ENCODE measurements around the gene SCGB2B2.
A peak's percentile ranks its signal among the peaks of the same experiment; 100 is the strongest.
"Not testable (repeated sequence)": the region's sequence is repeated elsewhere in the genome, so short reads cannot be mapped to it uniquely, and the experiment has no call there.

SCGB2B2 gene

DNA sequence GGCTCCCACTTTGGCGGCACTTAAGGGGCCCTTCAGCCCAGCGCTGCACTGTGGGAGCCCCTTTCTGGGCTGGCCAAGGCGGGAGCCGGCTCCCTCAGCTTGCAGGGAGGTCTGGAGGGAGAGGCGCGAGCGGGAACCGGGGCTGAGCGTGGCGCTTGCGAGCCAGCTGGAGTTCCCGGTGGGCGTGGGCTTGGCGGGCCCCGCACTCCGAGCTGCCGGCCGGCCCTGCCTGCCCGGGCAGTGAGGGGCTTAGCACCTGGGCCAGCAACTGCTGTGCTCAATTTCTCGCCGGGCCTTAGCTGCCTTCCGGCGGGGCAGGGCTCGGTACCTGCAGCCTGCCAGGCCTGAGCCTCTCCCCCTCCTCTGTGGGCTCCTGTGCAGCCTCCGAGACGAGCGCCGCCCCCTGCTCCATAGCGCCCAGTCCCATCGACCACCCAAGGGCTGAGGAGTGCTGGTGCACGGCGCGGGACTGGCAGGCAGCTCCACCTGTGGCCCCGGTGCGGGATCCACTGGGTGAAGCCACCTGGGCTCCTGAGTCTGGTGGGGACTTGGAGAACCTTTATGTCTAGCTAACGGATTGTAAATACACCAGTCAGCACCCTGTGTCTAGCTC, 8.8 kb downstream of the SCGB2B2 start:
- DNase-seq: not testable (repeated sequence)

DNA sequence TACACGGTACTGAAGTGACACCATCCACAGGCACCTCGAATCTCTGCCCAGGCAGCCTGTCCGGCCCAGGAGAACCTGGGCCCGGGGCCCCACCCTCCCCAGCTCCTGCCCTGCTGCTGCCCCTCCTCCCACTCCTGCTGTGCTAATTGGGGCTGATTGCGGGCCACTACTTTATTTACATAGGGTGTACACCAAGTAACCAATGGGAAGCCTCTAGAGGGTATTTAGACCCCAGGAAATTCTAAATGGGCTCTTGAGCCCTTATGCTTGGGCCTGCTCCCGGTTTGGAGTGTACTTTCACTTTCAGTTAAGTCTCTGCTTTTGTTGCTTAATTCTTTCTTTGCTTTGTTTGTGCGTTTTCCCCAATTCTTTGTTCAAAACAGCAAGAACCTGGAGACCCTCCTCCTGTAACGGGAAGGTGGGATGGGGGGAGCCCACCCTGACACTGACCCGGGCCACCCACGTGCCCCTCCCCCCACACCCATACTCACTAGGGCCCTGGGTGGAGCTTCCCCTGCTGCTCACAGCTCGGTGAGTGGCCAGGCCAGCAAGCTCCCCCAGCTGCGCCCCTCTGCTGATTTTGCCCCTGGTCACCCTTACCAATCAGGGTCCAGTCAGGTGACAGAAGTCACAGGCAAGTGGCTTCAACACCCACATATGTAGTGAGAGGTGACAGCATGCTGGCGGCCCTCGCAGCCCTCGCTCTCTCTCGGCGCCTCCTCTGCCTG, 9.4 kb downstream of the SCGB2B2 start:
- peak; percentile 41 for DNase-seq

DNA sequence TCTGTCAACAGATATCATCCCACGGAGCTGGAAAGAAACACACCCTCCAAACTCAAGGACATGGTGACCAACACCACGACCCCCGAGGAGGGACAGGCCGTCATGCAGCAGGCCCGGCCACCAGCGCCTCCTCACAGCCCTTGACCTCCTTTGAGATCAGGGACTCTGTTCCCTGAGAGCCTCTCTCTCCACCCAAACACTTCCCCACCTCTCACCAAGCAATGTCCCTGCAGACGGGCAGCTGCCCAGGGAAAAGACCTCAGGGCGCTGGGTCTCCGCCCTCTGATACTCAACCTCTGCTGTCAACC, 10.0 kb downstream of the SCGB2B2 start:
- no peak for DNase-seq

DNA sequence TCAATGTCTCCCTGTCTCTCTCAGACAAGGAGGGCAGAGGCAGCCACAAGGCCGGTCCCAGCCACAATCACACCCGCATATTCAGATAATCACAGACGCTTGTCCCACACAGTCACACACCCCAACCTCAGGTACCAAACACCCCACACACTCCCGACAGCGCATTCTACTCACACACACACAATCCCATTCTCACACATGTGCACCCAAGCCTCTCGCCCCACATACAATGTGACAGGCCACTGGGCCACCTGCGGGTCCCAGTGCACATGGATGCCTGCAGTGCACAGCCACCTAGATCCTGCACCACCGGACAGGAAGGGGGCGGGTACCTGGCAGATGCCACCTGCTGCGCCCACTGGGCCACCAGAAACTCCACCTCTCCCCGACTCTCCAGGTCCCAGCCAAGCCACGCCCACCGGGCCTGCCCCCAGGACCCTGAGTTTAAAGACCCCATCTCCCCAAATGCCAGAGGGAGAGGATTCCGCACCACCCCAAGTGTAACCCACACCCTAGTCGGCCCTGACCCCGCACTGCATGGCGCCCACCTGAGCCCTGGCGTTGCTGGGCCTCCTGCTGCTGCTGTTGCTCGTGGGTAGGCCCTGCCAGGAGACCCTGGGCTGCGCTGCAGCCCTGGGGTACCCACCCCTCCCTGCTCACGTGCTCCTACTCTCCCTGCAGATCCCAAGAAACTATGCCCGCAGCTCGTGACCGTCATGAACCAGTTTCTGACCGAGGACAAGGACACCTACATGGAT, 10.6 kb downstream of the SCGB2B2 start:
- DNase-seq: no peak

DNA sequence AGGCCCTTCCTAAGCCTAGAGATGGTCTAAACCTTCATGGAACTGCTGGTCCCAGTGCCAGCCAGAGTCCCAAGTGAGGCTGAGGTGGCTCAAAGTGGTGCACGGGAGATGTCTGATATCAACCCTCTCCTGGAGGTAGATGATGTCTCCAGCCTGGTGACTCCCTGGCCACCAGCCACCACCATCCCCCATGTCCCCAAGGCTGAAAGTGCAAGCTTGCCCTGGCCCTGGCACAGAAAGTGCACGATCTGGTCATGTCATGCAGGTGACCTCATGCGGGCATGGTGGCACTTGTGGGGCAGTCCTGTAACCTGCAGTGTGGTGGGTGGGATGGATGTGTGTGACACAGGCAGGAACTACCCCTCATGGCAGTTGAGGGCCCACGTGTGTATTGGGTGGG, 11.7 kb downstream of the SCGB2B2 start:
- not testable (repeated sequence) for DNase-seq

DNA sequence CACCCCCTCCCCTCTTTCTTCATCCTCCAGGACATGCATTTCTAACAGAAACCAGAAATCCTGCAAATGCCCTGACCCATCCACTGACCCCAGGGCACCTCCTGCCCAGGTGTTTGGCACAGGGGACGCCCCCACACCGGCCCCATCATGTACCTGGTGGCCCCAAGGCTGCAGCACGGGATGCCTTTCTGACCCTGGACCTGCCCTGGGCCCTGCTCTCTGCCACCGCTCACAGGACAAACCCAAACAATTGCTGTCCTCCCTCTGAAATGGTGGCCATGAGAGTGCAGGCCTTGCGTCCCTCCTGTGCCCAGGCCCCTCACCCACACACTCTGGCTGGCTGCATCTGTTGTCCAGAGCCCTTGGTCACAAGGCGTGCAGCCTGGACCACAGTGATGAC, 12.1 kb downstream of the SCGB2B2 start:
- no peak for DNase-seq

DNA sequence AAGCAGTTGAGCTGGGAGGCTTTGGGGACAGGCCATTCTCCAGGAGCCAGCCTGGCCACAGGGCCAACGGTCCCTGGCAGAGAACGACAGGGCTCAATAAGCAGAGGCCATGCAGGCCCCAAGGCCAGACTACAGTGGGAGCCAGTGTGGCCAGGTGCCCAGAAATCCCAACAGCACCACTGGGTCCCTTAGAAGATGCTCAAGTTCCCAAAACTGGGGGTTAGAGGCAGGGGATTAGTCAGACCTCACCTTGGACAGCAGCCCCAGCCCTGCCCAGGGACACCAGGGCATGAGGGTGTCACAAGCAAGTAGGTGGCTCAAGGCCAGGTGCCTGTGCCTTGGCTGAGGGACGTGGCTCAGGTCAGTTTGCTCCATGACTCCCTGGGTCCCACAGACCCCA, 12.8 kb downstream of the SCGB2B2 start:
- no peak for DNase-seq

DNA sequence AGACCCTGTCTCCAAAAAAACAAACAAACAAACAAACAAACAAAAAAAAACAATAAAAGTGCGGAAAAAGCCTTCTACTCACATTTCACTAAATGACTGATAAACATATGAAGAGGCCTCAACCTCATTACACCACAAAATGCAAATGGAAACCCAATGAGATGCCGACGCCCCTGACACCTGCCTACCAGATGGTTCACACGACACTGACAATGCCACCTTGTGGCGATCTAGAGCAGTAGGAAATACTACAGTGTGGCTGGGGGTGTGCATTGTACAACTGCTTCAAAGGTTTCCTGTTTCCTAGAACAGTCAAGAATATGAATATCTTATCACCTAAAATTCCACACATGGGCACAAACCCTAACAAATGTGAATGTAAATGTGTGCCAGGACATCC, 14.0 kb downstream of the SCGB2B2 start:
- peak; percentile 33 for DNase-seq

DNA sequence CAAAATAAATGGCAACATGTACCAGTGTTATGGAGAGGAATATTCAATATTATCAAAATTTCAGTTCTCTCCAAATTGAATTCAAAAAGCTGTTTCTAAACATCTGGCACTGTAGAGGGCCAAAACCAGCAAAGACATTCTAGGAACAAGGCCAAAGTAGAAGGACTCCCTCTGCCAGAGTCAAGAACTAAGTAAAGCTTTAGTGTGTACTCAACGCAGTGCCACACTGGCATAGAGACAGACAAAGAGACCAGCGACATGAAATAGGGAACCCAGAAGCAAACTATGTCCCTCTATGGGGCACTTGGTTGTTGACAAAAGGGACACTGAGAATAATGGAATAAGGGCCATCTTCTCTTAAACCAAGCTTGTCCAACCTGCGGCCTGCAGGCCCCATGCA, 15.6 kb downstream of the SCGB2B2 start:
- no peak for DNase-seq

DNA sequence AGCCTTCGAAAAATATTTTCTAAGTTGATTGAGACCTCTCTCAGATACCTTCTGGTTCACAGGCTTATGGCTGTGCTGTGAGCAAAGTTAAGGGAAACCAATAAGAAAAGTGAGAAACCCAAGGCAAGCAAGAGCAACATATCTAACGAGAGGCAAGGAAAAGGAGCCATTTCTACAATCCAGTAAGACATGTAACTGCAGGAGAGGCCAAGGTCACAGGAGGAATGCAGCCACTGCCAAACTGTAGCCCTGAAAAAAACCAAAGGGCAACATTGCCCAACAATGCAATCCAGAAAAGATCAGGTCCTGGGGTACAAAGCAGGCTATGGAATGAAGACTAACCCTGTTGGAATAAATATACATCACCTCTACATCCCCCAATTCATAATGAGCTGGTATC, 21.3 kb downstream of the SCGB2B2 start:
- no peak for DNase-seq

DNA sequence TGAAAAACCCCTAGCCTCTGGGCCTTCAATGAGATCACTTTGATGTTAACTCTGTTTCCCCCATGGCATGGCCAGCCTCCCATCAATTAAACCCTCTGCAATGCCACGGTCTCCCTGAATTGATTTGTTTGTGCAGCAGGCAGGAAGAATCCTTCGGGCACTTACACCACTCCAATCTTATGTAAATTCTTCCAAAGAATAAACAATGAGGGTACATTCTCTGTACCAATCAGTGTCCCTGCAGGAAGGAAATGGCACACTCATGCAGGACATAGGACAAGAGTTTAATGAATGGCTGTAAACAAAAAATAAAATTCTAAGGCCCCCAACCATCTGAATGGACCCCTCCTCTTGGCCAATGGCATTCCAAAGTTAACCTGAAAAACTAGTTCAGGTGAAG, 22.2 kb downstream of the SCGB2B2 start:
- no peak for DNase-seq

DNA sequence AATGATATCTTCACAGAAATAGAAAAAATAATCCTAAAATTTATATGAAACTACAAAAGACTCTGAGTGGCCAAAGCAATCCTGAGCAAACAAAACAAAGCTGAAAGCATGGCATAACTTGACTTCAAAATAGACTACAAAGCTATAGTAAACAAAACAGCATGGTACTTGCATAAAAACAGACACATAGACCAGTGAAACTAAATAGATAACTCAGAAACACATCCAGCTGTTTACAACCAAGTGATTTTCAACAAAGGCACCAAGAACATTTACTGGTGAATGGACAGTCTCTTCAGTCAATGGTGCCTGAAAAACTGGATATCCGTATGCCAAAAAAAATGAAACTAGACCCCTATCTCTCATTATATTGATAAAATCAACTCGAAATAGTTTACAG, 25.2 kb downstream of the SCGB2B2 start:
- DNase-seq: no peak

DNA sequence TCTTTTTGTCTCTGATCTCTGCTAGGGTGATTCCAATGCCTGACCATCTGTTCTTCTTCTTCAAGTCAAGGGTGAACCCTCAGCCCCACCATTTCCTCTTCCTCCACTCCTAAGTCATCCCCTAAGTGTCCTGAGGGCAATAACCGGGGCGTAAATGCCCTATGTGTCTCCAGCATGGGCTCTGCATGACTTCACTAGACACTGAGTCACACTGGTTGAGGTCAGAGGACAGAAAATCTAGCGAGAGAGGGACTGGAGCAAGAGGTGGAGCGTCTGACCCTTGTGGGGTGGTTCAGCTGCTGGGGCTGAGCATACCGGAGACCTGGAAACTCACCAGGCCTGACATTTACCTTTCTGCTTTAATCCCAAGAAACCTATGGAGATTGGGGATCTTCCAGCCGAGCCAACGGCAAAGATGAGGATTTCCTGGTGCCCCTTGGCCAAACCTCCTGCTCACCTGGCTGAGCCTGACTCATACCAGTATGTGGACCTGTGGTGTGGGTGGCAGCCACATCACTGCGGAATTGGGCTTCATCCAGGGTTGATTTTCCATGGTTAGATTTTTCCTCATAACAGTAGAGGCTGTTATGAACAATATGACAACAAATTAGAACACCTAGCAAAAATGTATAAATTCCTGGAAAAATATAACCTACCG, 26.9 kb downstream of the SCGB2B2 start:
- no peak for DNase-seq

DNA sequence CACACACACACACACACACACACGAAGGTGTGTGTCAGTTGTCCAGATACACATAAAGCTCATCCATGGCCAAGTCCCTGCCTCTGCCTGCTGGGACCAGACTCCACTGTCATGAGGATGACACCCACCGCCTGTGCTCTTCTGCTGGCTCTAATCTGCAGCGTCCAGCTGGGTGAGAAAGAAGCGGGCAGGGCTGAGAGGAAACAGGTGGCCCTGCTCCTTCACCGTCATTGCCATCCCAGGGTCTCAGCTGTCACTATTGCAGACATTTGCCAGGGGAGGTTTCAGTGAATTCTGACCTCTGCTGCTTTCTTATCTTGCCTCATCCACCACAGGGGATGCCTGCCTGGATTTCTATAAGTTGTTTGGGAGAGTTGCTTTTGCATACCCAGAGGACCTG, 31.4 kb downstream of the SCGB2B2 start:
- DNase-seq: peak; percentile 18

DNA sequence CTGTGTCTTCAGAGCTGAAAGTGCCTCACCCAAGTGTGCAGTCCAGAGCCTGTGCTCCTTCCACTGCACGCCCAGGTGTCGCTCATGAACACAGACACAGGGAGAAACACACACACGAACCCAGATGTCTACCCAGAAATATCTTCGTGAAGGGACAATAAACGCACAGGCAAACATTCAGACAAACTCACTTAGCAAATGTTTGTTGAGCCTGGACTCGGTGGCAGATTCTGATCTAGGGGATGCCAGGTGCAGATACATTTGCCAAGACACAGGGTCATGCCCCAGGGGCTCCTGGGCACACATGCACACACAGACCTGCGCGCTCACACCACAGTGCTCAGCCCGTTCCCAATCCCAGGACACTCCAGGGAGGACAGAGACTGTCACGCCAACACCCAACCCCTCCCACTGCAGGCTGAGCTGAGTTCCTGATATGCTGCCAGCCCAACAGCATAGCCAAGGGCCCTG, 31.9 kb downstream of the SCGB2B2 start:
- DNase-seq: no peak

DNA sequence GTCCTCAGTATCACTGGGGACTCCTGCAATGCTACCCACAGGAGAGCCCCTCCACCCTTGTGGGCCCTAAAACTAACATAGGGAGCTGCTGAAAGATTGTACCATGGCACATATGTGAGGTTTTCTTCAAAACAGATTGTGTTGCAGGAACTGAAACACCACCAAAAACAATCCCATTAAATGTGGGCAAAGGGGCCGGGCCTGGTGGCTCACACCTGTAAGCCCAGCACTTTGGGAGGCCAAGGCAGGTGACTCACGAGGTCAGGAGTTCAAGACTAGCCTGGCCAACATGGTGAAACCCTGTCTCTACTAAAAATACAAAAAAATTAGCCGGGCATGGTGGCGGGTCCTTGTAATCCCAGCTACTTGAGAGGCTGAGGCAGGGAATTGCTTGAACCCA, 34.7 kb downstream of the SCGB2B2 start:
- no peak for DNase-seq

DNA sequence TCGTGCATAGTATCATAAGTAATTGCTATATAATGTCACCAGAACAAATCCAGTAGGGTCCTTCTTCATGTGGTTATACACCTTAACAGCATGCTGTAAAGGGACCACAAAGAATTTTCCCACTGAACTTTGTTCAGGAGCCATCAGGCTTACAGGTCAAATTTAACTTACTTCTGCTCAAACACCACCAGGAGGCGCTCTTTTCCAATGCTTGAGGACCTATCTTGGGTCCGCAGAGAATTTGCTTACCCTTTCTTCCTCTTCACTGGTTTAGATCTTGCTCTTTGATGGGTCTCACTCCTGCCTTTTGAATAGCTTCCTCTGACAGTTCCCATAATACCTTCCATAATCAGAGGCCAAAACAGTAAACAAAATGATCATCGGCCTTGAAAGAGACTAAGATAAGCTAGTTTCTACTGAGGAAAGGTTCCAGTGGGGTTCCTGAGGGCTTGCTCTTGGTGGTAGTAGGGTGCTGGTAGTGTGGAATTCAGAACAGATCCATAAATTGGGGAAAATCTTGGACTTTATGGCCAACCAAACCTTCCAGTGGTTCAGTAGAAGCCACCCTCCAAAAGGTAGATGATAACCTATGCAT, 37.4 kb downstream of the SCGB2B2 start:
- DNase-seq: peak; percentile 78

DNA sequence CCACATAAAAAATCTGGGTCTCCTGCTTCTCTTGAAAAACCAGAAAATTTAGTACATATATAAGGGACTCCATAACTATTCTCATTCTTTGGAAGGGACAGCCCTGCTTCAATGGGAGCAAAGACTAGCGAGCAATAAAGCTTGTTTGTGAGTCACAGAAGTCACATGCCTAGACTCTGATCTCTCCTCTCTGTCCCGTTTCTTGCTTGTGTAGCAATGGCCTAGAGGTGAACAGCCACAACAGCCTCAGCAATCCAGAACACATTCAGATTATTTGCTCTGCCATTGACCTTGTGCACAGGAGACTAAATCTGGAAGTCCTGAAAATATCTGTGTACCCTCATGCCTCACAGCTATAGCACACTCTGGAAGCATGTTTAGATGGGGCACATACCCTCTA, 43.2 kb downstream of the SCGB2B2 start:
- no peak for DNase-seq

All from NCI-H146 (cell line).